OCI-LY1 (cell line): ENCODE measurements around the gene MARCHF11.

Source experiments
- H2AFZ ChIP-seq: fragments of 200-600 bp; sonication (generic), shearing (Covaris generic); 2 replicates; pipeline ENCODE4 v1.6.0; 2014; ENCODE audit warnings: antibody characterized with exemption, mild to moderate bottlenecking, low read length
- H3F3A ChIP-seq: fragments of 200-600 bp; sonication (generic), shearing (Covaris generic); 2 replicates; pipeline ENCODE4 v1.6.0; 2014; ENCODE audit warnings: mild to moderate bottlenecking, antibody characterized with exemption, low read length, moderate library complexity; ENCODE audit not compliant: insufficient read depth
- H3K27ac ChIP-seq: fragments of 200-600 bp; sonication (generic); 2 replicates; pipeline ENCODE4 v1.5.1; 2014; ENCODE audit warnings: low read length, mixed run types, mild to moderate bottlenecking, low read depth; ENCODE audit not compliant: poor library complexity, severe bottlenecking
- H3K27me3 ChIP-seq: fragments of 200-600 bp; sonication (generic); 2 replicates; pipeline ENCODE4 v1.6.0; 2014; ENCODE audit warnings: antibody characterized with exemption, mild to moderate bottlenecking, low read length, moderate library complexity; ENCODE audit not compliant: insufficient read depth
- H3K36me3 ChIP-seq: fragments of 200-600 bp; sonication (generic); 2 replicates; pipeline ENCODE4 v1.6.1; 2014; ENCODE audit warnings: mild to moderate bottlenecking, antibody characterized with exemption, low read length, moderate library complexity, mixed read lengths; ENCODE audit not compliant: insufficient read depth
- H3K4me1 ChIP-seq: fragments of 200-600 bp; sonication (generic); 2 replicates; pipeline ENCODE4 v1.5.1; 2014; ENCODE audit warnings: mild to moderate bottlenecking, low read length, moderate library complexity; ENCODE audit not compliant: insufficient read depth, severe bottlenecking
- H3K4me2 ChIP-seq: fragments of 200-600 bp; sonication (generic), shearing (Covaris generic); 2 replicates; pipeline ENCODE4 v1.6.1; 2014; ENCODE audit warnings: low read length
- H3K4me3 ChIP-seq: fragments of 200-600 bp; sonication (generic); 2 replicates; pipeline ENCODE4 v1.5.1; 2014; ENCODE audit warnings: low read length, low read depth, mild to moderate bottlenecking, mixed read lengths; ENCODE audit not compliant: poor library complexity, severe bottlenecking
- H3K79me2 ChIP-seq: fragments of 200-600 bp; shearing (Covaris generic); 2 replicates; pipeline ENCODE4 v1.6.1; 2016; ENCODE audit warnings: mixed run types, low read length, mixed read lengths; ENCODE audit not compliant: insufficient read depth
- H3K9ac ChIP-seq: fragments of 200-600 bp; sonication (generic), shearing (Covaris generic); 2 replicates; pipeline ENCODE4 v1.6.1; 2014; ENCODE audit warnings: mild to moderate bottlenecking, low read length, mixed read lengths
- H3K9me2 ChIP-seq: fragments of 200-600 bp; sonication (generic), shearing (Covaris generic); 2 replicates; pipeline ENCODE4 v1.6.1; 2014; ENCODE audit warnings: low read depth, mild to moderate bottlenecking, low read length, mixed read lengths
- H3K9me3 ChIP-seq: fragments of 200-600 bp; shearing (Covaris generic); 2 replicates; pipeline ENCODE4 v1.6.1; 2014; ENCODE audit warnings: low read length, mixed read lengths
- H4K20me1 ChIP-seq: fragments of 200-600 bp; sonication (generic), shearing (Covaris generic); 2 replicates; pipeline ENCODE4 v1.6.0; 2016; ENCODE audit warnings: mild to moderate bottlenecking, low read length; ENCODE audit not compliant: insufficient read depth
- EZH2 ChIP-seq: fragments of 200-600 bp; sonication (generic), shearing (Covaris generic); IDR thresholded peaks from 2 replicates; pipeline ENCODE4 v1.8.0; 2017; ENCODE audit warnings: borderline replicate concordance, mixed run types, mild to moderate bottlenecking, antibody characterized with exemption, low read length, moderate library complexity, mixed read lengths
- TF ChIP-seq, protein P1 (sequence below): fragments of 200-600 bp; sonication (generic), shearing (Covaris generic); IDR thresholded peaks from 2 replicates; pipeline ENCODE4 v1.5.1; 2017; ENCODE audit warnings: mild to moderate bottlenecking, antibody characterized with exemption, low read length, moderate library complexity, mixed read lengths

Gene MARCHF11

GRCh38 chr5:16104961-16105360 is 74.6 kb downstream of the MARCHF11 start:
- Histone ChIP-seq H3F3A (no peaks in the 10 kb centered on the region), H4K20me1 (no peaks in the 10 kb centered on the region), H3K36me3 (no peaks in the 10 kb centered on the region), H3K9me2 (no peaks in the 10 kb centered on the region), H3K27ac (no peak overlapping the region), H3K9ac (no peak overlapping the region), H3K79me2 (no peaks in the 10 kb centered on the region), H3K4me1 (no peaks in the 10 kb centered on the region), H3K4me2 (no peak overlapping the region), H3K9me3 (no peaks in the 10 kb centered on the region), H2AFZ (no peak overlapping the region), H3K4me3 (no peak overlapping the region), H3K27me3 (no peaks in the 10 kb centered on the region)
- TF ChIP-seq, protein P1, sequence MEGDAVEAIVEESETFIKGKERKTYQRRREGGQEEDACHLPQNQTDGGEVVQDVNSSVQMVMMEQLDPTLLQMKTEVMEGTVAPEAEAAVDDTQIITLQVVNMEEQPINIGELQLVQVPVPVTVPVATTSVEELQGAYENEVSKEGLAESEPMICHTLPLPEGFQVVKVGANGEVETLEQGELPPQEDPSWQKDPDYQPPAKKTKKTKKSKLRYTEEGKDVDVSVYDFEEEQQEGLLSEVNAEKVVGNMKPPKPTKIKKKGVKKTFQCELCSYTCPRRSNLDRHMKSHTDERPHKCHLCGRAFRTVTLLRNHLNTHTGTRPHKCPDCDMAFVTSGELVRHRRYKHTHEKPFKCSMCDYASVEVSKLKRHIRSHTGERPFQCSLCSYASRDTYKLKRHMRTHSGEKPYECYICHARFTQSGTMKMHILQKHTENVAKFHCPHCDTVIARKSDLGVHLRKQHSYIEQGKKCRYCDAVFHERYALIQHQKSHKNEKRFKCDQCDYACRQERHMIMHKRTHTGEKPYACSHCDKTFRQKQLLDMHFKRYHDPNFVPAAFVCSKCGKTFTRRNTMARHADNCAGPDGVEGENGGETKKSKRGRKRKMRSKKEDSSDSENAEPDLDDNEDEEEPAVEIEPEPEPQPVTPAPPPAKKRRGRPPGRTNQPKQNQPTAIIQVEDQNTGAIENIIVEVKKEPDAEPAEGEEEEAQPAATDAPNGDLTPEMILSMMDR, result no peak
- no peak for TF ChIP-seq EZH2

DNA sequence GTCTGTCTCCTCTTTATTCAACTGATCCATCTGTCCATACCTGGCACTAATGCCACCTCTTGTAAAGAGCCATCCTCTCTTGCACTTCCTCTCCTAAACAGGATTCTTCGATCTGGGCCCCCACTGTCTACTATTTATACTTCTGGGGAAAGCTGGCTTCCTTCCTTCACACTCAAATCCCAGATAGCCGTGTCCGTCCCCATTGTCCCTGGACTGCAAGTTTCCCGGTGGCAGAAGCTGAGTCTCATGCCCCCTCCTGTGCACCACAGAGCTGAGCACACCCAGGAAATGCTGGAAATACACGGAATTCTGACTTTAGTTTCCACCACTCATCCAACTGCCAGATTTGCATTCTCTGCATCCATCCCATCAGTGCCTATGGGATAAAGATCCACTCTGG is 84.0 kb downstream of the MARCHF11 start:
- no peaks in the 10 kb centered on the region for H3K4me1 ChIP-seq
- H4K20me1 ChIP-seq, result no peaks in the 10 kb centered on the region
- no peak overlapping the region for H3K9ac ChIP-seq
- H3K9me2 ChIP-seq, result no peaks in the 10 kb centered on the region
- no peaks in the 10 kb centered on the region for H3K9me3 ChIP-seq
- H3K79me2 ChIP-seq, result no peaks in the 10 kb centered on the region
- H3F3A ChIP-seq, result no peaks in the 10 kb centered on the region
- H3K27ac ChIP-seq, result no peak overlapping the region
- H3K4me3 ChIP-seq, result no peak overlapping the region
- no peaks in the 10 kb centered on the region for H3K27me3 ChIP-seq
- no peak overlapping the region for H3K4me2 ChIP-seq
- TF ChIP-seq EZH2, result no peak
- no peak overlapping the region for H2AFZ ChIP-seq
- no peaks in the 10 kb centered on the region for H3K36me3 ChIP-seq

GRCh38 chr5:16090270-16090669 is 89.3 kb downstream of the MARCHF11 start:
- Histone ChIP-seq H3F3A (no peaks in the 10 kb centered on the region), H3K27ac (no peak overlapping the region), H3K36me3 (no peaks in the 10 kb centered on the region), H3K9me2 (no peaks in the 10 kb centered on the region), H3K9ac (no peak overlapping the region), H3K4me2 (no peak overlapping the region), H3K4me3 (no peak overlapping the region), H3K79me2 (no peaks in the 10 kb centered on the region), H4K20me1 (no peaks in the 10 kb centered on the region), H2AFZ (no peak overlapping the region), H3K27me3 (no peaks in the 10 kb centered on the region), H3K9me3 (no peaks in the 10 kb centered on the region), H3K4me1 (no peaks in the 10 kb centered on the region)
- TF ChIP-seq EZH2, result no peak
- TF ChIP-seq, protein P1, result no peak

GRCh38 chr5:16082982-16083381 is 96.6 kb downstream of the MARCHF11 start:
- Histone ChIP-seq H4K20me1 (no peaks in the 10 kb centered on the region), H2AFZ (no peak overlapping the region), H3K36me3 (no peaks in the 10 kb centered on the region), H3K4me2 (no peak overlapping the region), H3K27ac (no peak overlapping the region), H3F3A (no peaks in the 10 kb centered on the region), H3K9me3 (no peaks in the 10 kb centered on the region), H3K4me3 (no peak overlapping the region), H3K79me2 (no peaks in the 10 kb centered on the region), H3K27me3 (no peaks in the 10 kb centered on the region), H3K4me1 (no peaks in the 10 kb centered on the region), H3K9me2 (no peaks in the 10 kb centered on the region), H3K9ac (no peak overlapping the region)
- TF ChIP-seq EZH2, result no peak
- TF ChIP-seq, protein P1, result no peak
